GM18951 (cell line): ENCODE measurements around the gene NTM.
"Not testable (repeated sequence)": the region's sequence is repeated elsewhere in the genome, so short reads cannot be mapped to it uniquely, and the experiment has no call there.

ENCODE experiments used
- POLR2A ChIP-seq: IDR thresholded peaks from 4 replicates; pipeline ENCODE4 v1.6.1; 2011; ENCODE audit warnings: mild to moderate bottlenecking; ENCODE audit not compliant: insufficient read length, insufficient read depth; ENCODE audit errors: extremely low read depth
- in situ Hi-C: fragments of 300-500 bp; cut with MboI; formaldehyde crosslinking; loops from one replicate; pipeline ENCODE4 v1.12.0; 2022; ENCODE audit warnings: low sequenced_read_pairs, mixed read lengths, inconsistent platforms; ENCODE audit not compliant: unreplicated experiment

The NTM gene

DNA sequence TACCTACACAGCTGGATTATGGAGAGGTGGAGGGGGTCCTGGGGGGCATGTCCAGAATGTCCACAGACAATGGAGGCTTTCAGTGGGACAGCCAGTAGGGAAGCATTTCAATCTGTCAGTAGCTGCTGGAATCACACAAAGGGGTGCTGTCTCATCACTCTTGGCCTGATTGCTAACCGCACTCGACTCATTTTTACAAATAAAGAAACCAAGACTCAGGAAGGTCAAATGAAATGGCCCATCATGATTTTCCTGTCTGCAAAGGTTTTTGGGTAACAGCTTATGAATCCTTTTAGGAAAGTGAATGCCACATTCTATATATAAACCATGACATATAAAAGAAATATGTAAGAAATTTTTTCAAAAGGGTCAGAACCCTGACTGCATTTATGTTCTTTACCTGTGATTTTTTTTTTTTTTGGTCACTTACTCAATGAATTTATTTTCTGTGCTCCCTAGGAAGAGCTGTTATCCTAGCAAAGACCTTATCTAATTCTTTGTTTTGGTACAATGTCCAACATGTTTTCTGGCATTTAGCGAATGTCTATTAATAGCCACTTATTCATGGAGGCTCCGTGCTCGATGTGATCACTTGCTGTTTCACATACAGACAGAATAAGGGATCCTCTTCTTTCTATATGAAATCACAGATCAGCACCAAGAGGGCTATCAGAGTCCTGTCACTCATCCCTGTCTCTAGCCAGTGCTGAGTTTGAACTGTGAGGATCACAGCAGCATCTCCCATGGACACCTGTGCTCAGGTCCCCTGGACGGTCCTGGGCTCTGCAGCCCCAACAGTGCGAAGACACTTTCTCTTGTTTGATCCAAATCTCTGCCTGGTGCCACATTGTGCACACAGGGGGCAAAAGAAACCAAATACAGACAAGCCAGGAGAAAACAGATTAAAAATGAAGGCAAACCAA lies 979.7 kb downstream of the NTM start:
- in situ Hi-C loops: no loop called here

GRCh38 chr11:132351050-132351449 lies 980.6 kb downstream of the NTM start:
- in situ Hi-C loops: no loop called here
- no peak for TF ChIP-seq POLR2A

More for the DNA sequence above, 979.7 kb downstream of the NTM start:
- no peak for TF ChIP-seq POLR2A

GRCh38 chr11:132352497-132352896 lies 982.1 kb downstream of the NTM start:
- no peak for TF ChIP-seq POLR2A
- in situ Hi-C loops: no loop called here

- in situ Hi-C loops: no loop called here
- TF ChIP-seq POLR2A: no peak
Observed at GRCh38 chr11:132353255-132353654, 982.8 kb downstream of the NTM start.

- no peak for TF ChIP-seq POLR2A
Observed at GRCh38 chr11:132357811-132358572, 987.6 kb downstream of the NTM start.

DNA sequence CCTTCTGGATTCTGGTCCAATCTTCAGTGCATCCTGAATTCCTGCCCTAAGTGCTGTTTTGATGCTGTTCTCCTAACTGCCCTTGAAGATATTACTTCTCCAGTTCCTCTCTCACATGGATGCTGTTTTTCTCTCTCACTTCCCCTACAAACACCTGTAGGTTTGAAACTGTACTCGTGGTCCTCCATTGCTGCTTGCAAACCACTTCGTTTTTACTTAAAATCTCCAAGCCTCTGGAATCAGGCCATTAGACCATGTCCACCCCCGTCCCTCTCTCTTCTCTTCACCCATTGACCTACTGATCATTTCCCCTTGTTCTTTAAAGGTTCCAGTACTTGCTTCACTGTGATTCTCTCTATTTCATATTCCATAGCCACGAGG lies 988.1 kb downstream of the NTM start:
- in situ Hi-C loops: no loop called here
- no peak for TF ChIP-seq POLR2A

More at GRCh38 chr11:132357811-132358572, 987.6 kb downstream of the NTM start:
- in situ Hi-C loops: no loop called here

DNA sequence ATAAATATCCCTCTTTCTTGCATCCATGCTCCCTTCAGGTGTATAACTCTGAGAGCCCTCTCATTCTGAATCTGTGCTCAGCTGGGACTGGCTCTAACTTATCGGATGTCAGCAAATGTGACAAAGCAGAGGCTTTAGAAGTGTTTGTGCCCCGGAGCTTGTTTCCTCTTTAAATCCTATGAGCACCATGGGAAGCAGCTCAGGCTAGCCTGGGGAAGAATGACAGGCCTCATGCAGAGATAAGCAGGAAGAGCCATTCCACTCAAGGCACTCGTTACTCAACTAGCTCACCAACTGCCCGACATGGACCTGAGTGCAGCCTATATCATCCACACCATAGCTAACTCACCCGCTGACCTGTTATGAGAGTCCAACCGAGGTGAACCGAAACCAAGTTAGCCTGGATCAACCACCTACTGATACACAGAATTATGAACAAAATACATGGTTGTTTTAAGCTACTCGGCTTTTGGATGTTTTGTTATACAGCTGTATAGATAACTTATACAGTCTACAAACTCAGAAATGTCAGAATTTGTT lies 990.7 kb downstream of the NTM start:
- TF ChIP-seq POLR2A: no peak
- in situ Hi-C loops: no loop called here

GRCh38 chr11:132365650-132366049 lies 995.2 kb downstream of the NTM start:
- TF ChIP-seq POLR2A: no peak
- in situ Hi-C loops: no loop called here

- in situ Hi-C loops: no loop called here
- no peak for TF ChIP-seq POLR2A
Observed at GRCh38 chr11:132367293-132367692, 996.9 kb downstream of the NTM start.

DNA sequence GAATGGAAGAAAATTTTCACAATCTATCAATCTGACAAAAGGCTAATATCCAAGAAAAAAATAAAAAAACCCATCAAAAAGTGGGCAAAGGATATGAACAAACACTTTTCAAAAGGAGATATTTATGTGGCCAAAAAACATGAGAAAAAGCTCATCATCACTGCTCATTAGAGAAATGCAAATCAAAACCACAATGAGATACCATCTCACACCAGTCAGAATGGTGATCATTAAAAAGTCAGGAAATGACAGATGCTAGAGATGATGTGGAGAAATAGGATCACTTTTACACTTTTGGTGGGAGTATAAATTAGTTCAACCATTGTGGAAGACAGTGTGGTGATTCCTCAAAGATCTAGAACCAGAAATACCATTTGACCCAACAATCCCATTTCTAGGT lies 999.7 kb downstream of the NTM start:
- in situ Hi-C loops: not testable (repeated sequence)

GRCh38 chr11:132373405-132374143 lies 1003.2 kb downstream of the NTM start:
- in situ Hi-C loops: no loop called here
- no peak for TF ChIP-seq POLR2A

DNA sequence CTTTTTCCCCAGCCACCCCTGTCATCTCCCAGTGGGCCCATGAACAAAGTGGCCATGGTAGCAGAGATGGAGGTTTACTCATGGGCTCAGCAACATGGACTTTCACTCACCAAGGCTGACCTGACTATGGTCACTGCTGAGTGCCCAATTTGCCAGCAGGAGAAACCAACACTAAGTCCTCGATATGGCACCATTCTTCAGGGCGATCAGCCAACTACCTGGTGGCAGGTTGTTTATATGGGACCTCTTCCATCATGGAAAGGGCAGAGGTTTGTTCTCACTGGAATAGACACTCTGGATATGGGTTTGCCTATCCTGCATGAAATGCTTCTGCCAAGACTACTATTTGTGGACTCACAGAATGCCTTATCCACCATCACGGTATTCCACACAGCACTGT lies 1009.1 kb downstream of the NTM start:
- in situ Hi-C loops: no loop called here
- TF ChIP-seq POLR2A: no peak
